IPS-NIHi7 (cell line): ENCODE measurements around the gene DNAJC7.
"Not testable (repeated sequence)": the region's sequence is repeated elsewhere in the genome, so short reads cannot be mapped to it uniquely, and the experiment has no call there.

ENCODE experiments used
- DNase-seq: peaks from one replicate; pipeline ENCODE4 v3.0.0; 2012; ENCODE audit warnings: mixed read lengths; ENCODE audit errors: extremely low spot score

The DNAJC7 gene

GRCh38 chr17:42012363-42012762 is 4.9 kb downstream of the DNAJC7 start:
- not testable (repeated sequence) for DNase-seq

- no peak for DNase-seq
Measured at GRCh38 chr17:42010898-42011516, 6.2 kb downstream of the DNAJC7 start.

GRCh38 chr17:42010266-42010680 is 7.0 kb downstream of the DNAJC7 start:
- not testable (repeated sequence) for DNase-seq

- no peak for DNase-seq
Measured at GRCh38 chr17:42009170-42009569, 8.1 kb downstream of the DNAJC7 start.

GRCh38 chr17:42005166-42005565 is 12.1 kb downstream of the DNAJC7 start:
- no peak for DNase-seq

- DNase-seq: no peak
Measured at GRCh38 chr17:42002792-42003301, 14.4 kb downstream of the DNAJC7 start.

- no peak for DNase-seq
Measured at GRCh38 chr17:42002175-42002791, 15.0 kb downstream of the DNAJC7 start.

GRCh38 chr17:42001729-42002128 is 15.5 kb downstream of the DNAJC7 start:
- DNase-seq: no peak

GRCh38 chr17:42000413-42001133 is 16.7 kb downstream of the DNAJC7 start:
- no peak for DNase-seq

- DNase-seq: no peak
Measured at GRCh38 chr17:41998497-41998896, 18.7 kb downstream of the DNAJC7 start.

GRCh38 chr17:41996855-41997164 is 20.4 kb downstream of the DNAJC7 start:
- no peak for DNase-seq

- DNase-seq: no peak
Measured at GRCh38 chr17:41992576-41992975, 24.7 kb downstream of the DNAJC7 start.

- DNase-seq: no peak
Measured at GRCh38 chr17:41989702-41990419, 27.4 kb downstream of the DNAJC7 start.

GRCh38 chr17:41988418-41988817 is 28.8 kb downstream of the DNAJC7 start:
- no peak for DNase-seq

GRCh38 chr17:41987642-41988041 is 29.6 kb downstream of the DNAJC7 start:
- no peak for DNase-seq

- no peak for DNase-seq
Measured at GRCh38 chr17:41986634-41987033, 30.6 kb downstream of the DNAJC7 start.

GRCh38 chr17:41985919-41986318 is 31.3 kb downstream of the DNAJC7 start:
- no peak for DNase-seq

GRCh38 chr17:41984454-41984853 is 32.8 kb downstream of the DNAJC7 start:
- DNase-seq: no peak

GRCh38 chr17:41982026-41982760 is 35.0 kb downstream of the DNAJC7 start:
- DNase-seq: no peak

GRCh38 chr17:41977991-41978390 is 39.2 kb downstream of the DNAJC7 start:
- DNase-seq: no peak

- DNase-seq: no peak
Measured at GRCh38 chr17:41976142-41976768, 41.0 kb downstream of the DNAJC7 start.
